ENCODE data around the gene PEF1.

PEF1 gene

GRCh38 chr1:31645274-31645568 is 545 bp upstream of the PEF1 start:
- Histone ChIP-seq H3K4me3 (ENCODE audit: low read depth in 1 of 2, low read length in 1 of 2) (peak overlapping the region; percentile 90 to 99), H3K27me3 (no peaks in the 10 kb centered on the region), H3K36me3 (no peaks in the 10 kb centered on the region), H3K27ac (peak overlapping the region; percentile 97), H3K9me3 (no peaks in the 10 kb centered on the region), H3K4me1 (ENCODE audit: control insufficient read depth in 1 of 2, insufficient read depth in 1 of 2, low read depth in 1 of 2, low read length in 1 of 2) (peaks cover 49 to 51% of the 10 kb centered on the region in 2 experiments)
- TF ChIP-seq, protein P1, sequence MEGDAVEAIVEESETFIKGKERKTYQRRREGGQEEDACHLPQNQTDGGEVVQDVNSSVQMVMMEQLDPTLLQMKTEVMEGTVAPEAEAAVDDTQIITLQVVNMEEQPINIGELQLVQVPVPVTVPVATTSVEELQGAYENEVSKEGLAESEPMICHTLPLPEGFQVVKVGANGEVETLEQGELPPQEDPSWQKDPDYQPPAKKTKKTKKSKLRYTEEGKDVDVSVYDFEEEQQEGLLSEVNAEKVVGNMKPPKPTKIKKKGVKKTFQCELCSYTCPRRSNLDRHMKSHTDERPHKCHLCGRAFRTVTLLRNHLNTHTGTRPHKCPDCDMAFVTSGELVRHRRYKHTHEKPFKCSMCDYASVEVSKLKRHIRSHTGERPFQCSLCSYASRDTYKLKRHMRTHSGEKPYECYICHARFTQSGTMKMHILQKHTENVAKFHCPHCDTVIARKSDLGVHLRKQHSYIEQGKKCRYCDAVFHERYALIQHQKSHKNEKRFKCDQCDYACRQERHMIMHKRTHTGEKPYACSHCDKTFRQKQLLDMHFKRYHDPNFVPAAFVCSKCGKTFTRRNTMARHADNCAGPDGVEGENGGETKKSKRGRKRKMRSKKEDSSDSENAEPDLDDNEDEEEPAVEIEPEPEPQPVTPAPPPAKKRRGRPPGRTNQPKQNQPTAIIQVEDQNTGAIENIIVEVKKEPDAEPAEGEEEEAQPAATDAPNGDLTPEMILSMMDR (IDR thresholded peaks at IDR 0.05): no peak

GRCh38 chr1:31643976-31644559 is 608 bp downstream of the PEF1 start:
- peak overlapping the region; percentile 90 to 99 for H3K4me3 ChIP-seq (ENCODE audit: low read depth in 1 of 2, low read length in 1 of 2)
- no peaks in the 10 kb centered on the region for H3K27me3 ChIP-seq
- no peaks in the 10 kb centered on the region for H3K9me3 ChIP-seq
- peak overlapping the region; percentile 97 for H3K27ac ChIP-seq
- TF ChIP-seq, protein P1 (IDR thresholded peaks at IDR 0.05): no peak
- peaks cover 61 to 62% of the 10 kb centered on the region in 2 experiments for H3K4me1 ChIP-seq (ENCODE audit: control insufficient read depth in 1 of 2, insufficient read depth in 1 of 2, low read depth in 1 of 2, low read length in 1 of 2)
- no peaks in the 10 kb centered on the region for H3K36me3 ChIP-seq

DNA sequence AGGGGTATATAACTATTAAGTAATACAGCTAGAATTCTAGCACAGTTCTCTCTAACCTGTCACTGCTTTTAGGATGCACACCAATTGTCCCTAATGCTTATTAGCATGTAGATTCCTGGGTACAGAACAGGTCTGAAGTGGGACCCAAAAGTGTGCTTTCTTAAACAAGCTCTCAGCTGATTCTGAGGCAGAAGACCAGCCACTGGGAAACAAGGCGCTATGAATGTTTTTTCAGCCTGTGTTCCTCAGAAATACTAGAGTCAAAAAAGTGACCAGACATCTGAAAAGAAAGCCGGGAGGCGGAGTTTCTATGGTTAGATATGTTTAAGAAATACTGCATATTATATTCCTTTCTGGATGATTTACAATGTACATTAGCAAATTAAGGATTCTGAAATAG is 1.8 kb downstream of the PEF1 start:
- Histone ChIP-seq H3K9me3 (no peaks in the 10 kb centered on the region), H3K4me1 (ENCODE audit: control insufficient read depth in 1 of 2, insufficient read depth in 1 of 2, low read depth in 1 of 2, low read length in 1 of 2) (peaks cover 72 to 74% of the 10 kb centered on the region in 2 experiments), H3K27ac (peak overlapping the region; percentile 97), H3K4me3 (ENCODE audit: low read depth in 1 of 2, low read length in 1 of 2) (no peak overlapping the region), H3K36me3 (no peaks in the 10 kb centered on the region), H3K27me3 (no peaks in the 10 kb centered on the region)
- TF ChIP-seq, protein P1 (IDR thresholded peaks at IDR 0.05): no peak

DNA sequence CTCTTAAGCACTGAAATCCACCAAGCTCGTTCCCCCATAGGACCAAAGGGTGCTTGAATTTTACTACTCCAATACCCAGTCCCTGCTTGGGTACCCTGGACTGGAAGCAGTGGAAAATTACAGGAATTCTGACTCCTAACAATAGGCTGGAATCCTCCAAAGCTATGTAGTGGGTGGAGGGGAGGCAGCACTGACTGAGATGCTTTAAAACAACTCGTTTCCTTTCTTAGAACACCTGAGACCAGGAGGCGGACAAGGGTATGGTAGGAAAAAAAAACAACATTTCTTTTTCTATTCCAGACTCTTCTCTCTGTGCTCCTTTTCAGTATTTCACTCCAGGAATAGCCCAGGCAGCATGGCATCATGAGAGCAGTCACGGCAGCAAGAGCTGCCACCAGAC is 2.3 kb downstream of the PEF1 start:
- H3K4me3 ChIP-seq (ENCODE audit: low read depth in 1 of 2, low read length in 1 of 2): no peak overlapping the region
- no peaks in the 10 kb centered on the region for H3K9me3 ChIP-seq
- no peak overlapping the region for H3K27ac ChIP-seq
- H3K27me3 ChIP-seq: no peaks in the 10 kb centered on the region
- H3K36me3 ChIP-seq: no peaks in the 10 kb centered on the region
- TF ChIP-seq, protein P1 (IDR thresholded peaks at IDR 0.05): no peak
- peaks cover 76 to 79% of the 10 kb centered on the region in 2 experiments for H3K4me1 ChIP-seq (ENCODE audit: control insufficient read depth in 1 of 2, insufficient read depth in 1 of 2, low read depth in 1 of 2, low read length in 1 of 2)

DNA sequence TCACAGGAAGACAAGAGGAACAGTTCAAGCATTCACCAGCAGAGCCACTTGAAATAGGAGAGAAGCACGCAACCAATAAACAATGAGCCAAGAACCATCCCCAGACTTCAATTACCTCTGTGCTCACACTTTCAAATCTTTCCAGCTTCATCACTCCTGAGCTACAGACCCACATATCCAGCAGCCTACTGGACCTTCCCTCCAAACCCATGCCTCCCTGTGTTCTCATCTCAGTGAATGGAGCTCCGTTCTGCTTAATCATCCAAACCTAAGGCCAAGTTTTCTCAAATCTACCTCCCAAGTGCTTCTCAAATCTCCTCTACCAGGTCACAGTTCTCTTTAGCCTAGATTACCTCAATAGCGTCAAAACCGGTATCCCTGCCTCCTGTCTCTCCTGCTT is 3.7 kb downstream of the PEF1 start:
- Histone ChIP-seq H3K27ac (peak overlapping the region; percentile 84), H3K9me3 (no peaks in the 10 kb centered on the region), H3K4me1 (ENCODE audit: control insufficient read depth in 1 of 2, insufficient read depth in 1 of 2, low read depth in 1 of 2, low read length in 1 of 2) (peaks cover 84 to 86% of the 10 kb centered on the region in 2 experiments), H3K27me3 (no peaks in the 10 kb centered on the region), H3K4me3 (ENCODE audit: low read depth in 1 of 2, low read length in 1 of 2) (no peak overlapping the region), H3K36me3 (no peaks in the 10 kb centered on the region)
- TF ChIP-seq, protein P1 (IDR thresholded peaks at IDR 0.05): no peak
